GM19193 (cell line): Measurements from ENCODE around the gene GTSE1.

ENCODE experiments used
- POLR2A ChIP-seq: IDR thresholded peaks from 4 replicates; pipeline ENCODE4 v1.6.1; 2011; ENCODE audit not compliant: insufficient read depth, insufficient read length; ENCODE audit errors: extremely low read depth

The GTSE1 gene

GRCh38 chr22:46378426-46379065 is 81.9 kb downstream of the GTSE1 start:
- TF ChIP-seq POLR2A = no peak

GRCh38 chr22:46379066-46379930 is 82.6 kb downstream of the GTSE1 start:
- TF ChIP-seq POLR2A = no peak

GRCh38 chr22:46380069-46380468 is 83.4 kb downstream of the GTSE1 start:
- no peak for TF ChIP-seq POLR2A
